Stomach smooth muscle (tissue), 2 donors: ENCODE data around the gene OAT.
"Not testable (repeated sequence)": the region's sequence is repeated elsewhere in the genome, so short reads cannot be mapped to it uniquely, and the experiment has no call there.

ENCODE experiments used
- H3K27ac ChIP-seq: one replicate; pipeline ENCODE4 v1.7.0; 2013; ENCODE audit warnings: mild to moderate bottlenecking, low read length, inconsistent platforms
- H3K27me3 ChIP-seq, 2 donors: one replicate each; pipeline ENCODE4 v1.7.0; 2013; ENCODE audit warnings: low read length in 2 of 2; ENCODE audit not compliant: insufficient read depth in 2 of 2, control insufficient read depth in 1 of 2
- H3K36me3 ChIP-seq, 2 donors: one replicate each; pipeline ENCODE4 v1.7.0; 2013; ENCODE audit warnings: low read length in 2 of 2; ENCODE audit not compliant: control insufficient read depth in 2 of 2, insufficient read depth in 2 of 2
- H3K4me1 ChIP-seq: one replicate; pipeline ENCODE4 v1.7.0; 2013; ENCODE audit warnings: low read length; ENCODE audit not compliant: control insufficient read depth, insufficient read depth
- H3K4me3 ChIP-seq, 2 donors: one replicate each; pipeline ENCODE4 v1.7.0; 2013; ENCODE audit warnings: low read length in 2 of 2
- H3K9ac ChIP-seq, 2 donors: one replicate each; pipeline ENCODE4 v1.7.0; 2013; ENCODE audit warnings: low read length in 2 of 2, mild to moderate bottlenecking in 1 of 2
- H3K9me3 ChIP-seq, 2 donors: one replicate each; pipeline ENCODE4 v1.7.0; 2013; ENCODE audit warnings: low read length in 2 of 2; ENCODE audit not compliant: control insufficient read depth in 2 of 2
- donor health status: healthy.
- donor health status: Pancreatic carcinoma.

Gene OAT

GRCh38 chr10:124446830-124447750 lies 28.4 kb upstream of the OAT start:
- Histone ChIP-seq H3K4me3 (peak overlapping the region in 1 of 2 donors; percentile 61), H3K9ac (no peak overlapping the region), H3K27me3 (peaks cover 47 to 51% of the 10 kb centered on the region in 2 donors), H3K9me3 (no peaks in the 10 kb centered on the region), H3K4me1 (peaks cover 22% of the 10 kb centered on the region), H3K36me3 (no peaks in the 10 kb centered on the region), H3K27ac (no peak overlapping the region)

- H3K4me1 ChIP-seq, H3K27ac ChIP-seq, H3K9me3 ChIP-seq, H3K4me3 ChIP-seq, H3K36me3 ChIP-seq, H3K9ac ChIP-seq: not testable (repeated sequence)
- peaks cover 9 to 11% of the 10 kb centered on the region in 2 donors for H3K27me3 ChIP-seq
Measured at GRCh38 chr10:124441694-124442093, 23.0 kb upstream of the OAT start.

- Histone ChIP-seq H3K4me1 (no peaks in the 10 kb centered on the region), H3K9me3 (no peaks in the 10 kb centered on the region), H3K27me3 (no peaks in the 10 kb centered on the region), H3K36me3 (no peaks in the 10 kb centered on the region), H3K27ac (no peak overlapping the region), H3K9ac (no peak overlapping the region), H3K4me3 (no peak overlapping the region)
Measured at GRCh38 chr10:124436191-124436638, 17.5 kb upstream of the OAT start.

GRCh38 chr10:124435683-124436082 lies 17.0 kb upstream of the OAT start:
- not testable (repeated sequence) for H3K9me3 ChIP-seq, H3K27ac ChIP-seq, H3K27me3 ChIP-seq, H3K36me3 ChIP-seq, H3K9ac ChIP-seq, H3K4me3 ChIP-seq, H3K4me1 ChIP-seq

- Histone ChIP-seq H3K36me3 (no peaks in the 10 kb centered on the region), H3K27ac (no peak overlapping the region), H3K9me3 (no peaks in the 10 kb centered on the region), H3K9ac (no peak overlapping the region), H3K27me3 (no peaks in the 10 kb centered on the region), H3K4me3 (no peak overlapping the region), H3K4me1 (no peaks in the 10 kb centered on the region)
Measured at GRCh38 chr10:124433461-124433860, 14.7 kb upstream of the OAT start.

- Histone ChIP-seq H3K9me3 (no peaks in the 10 kb centered on the region), H3K9ac (no peak overlapping the region), H3K36me3 (no peaks in the 10 kb centered on the region), H3K4me1 (no peaks in the 10 kb centered on the region), H3K27me3 (peaks cover 0 to 2% of the 10 kb centered on the region in 2 donors), H3K4me3 (no peak overlapping the region), H3K27ac (no peak overlapping the region)
Measured at GRCh38 chr10:124430077-124430476, 11.4 kb upstream of the OAT start.

GRCh38 chr10:124429576-124429975 lies 10.9 kb upstream of the OAT start:
- Histone ChIP-seq H3K36me3 (no peaks in the 10 kb centered on the region), H3K27ac (no peak overlapping the region), H3K4me1 (no peaks in the 10 kb centered on the region), H3K9ac (no peak overlapping the region), H3K4me3 (no peak overlapping the region), H3K27me3 (peaks cover 0 to 2% of the 10 kb centered on the region in 2 donors), H3K9me3 (no peaks in the 10 kb centered on the region)

- Histone ChIP-seq H3K27ac (no peak overlapping the region), H3K4me1 (no peaks in the 10 kb centered on the region), H3K9ac (no peak overlapping the region), H3K9me3 (no peaks in the 10 kb centered on the region), H3K27me3 (peaks cover 0 to 2% of the 10 kb centered on the region in 2 donors), H3K4me3 (no peak overlapping the region), H3K36me3 (no peaks in the 10 kb centered on the region)
Measured at GRCh38 chr10:124428207-124428777, 9.6 kb upstream of the OAT start.

- no peak overlapping the region for H3K27ac ChIP-seq
- no peak overlapping the region for H3K9ac ChIP-seq
- H3K4me3 ChIP-seq, result no peak overlapping the region
- H3K36me3 ChIP-seq, result no peaks in the 10 kb centered on the region
- H3K27me3 ChIP-seq, result peaks cover 0 to 2% of the 10 kb centered on the region in 2 donors
- H3K4me1 ChIP-seq, result no peaks in the 10 kb centered on the region
- H3K9me3 ChIP-seq, result no peaks in the 10 kb centered on the region
Measured at GRCh38 chr10:124425227-124425962, 6.7 kb upstream of the OAT start.

- Histone ChIP-seq H3K4me1 (peaks cover 3% of the 10 kb centered on the region), H3K27me3 (peaks cover 0 to 2% of the 10 kb centered on the region in 2 donors), H3K27ac (no peak overlapping the region), H3K36me3 (no peaks in the 10 kb centered on the region), H3K4me3 (no peak overlapping the region), H3K9me3 (no peaks in the 10 kb centered on the region), H3K9ac (no peak overlapping the region)
Measured at GRCh38 chr10:124423813-124424212, 5.1 kb upstream of the OAT start.
